B cell (primary cell): ENCODE results near the gene DGCR8. TPM values are rescaled to one million over a fixed set of nuclear protein-coding genes. Genes with fewer than 3 reads are reported as not detected.

Experiments used
- ATAC-seq: fragments of 200-7000 bp; cut with Tn5 transposase; one replicate; pipeline ENCODE4 v1.10.0; 2021; ENCODE audit warnings: low read depth, mild to moderate bottlenecking, moderate number of reproducible peaks, moderate library complexity
- CTCF ChIA-PET: fragments of 350-600 bp; sonication (Branson Sonifier 250); formaldehyde crosslinking; loops from one replicate; lab custom pipeline; 2021; ENCODE audit warnings: antibody characterized with exemption, inconsistent platforms; lab: Charles Lee
- POLR2A ChIA-PET: fragments of 350-600 bp; sonication (Branson Sonifier 250); formaldehyde crosslinking; loops from one replicate; lab custom pipeline; 2021; ENCODE audit warnings: antibody characterized with exemption; lab: Charles Lee
- DNase-seq: peaks from one replicate; pipeline ENCODE4 v3.0.0; 2013
- H2AFZ ChIP-seq: 2 replicates; pipeline ENCODE4 v1.6.1; 2012; ENCODE audit warnings: mild to moderate bottlenecking, low read depth, low read length; ENCODE audit not compliant: insufficient read depth, poor library complexity, severe bottlenecking
- H3K27ac ChIP-seq, 2 donors: 1 replicate in 1 of 2; 2 replicates in 1 of 2; pipeline ENCODE4 v1.5.1; 2012 to 2013; ENCODE audit warnings: low read length in 2 of 2, mild to moderate bottlenecking in 2 of 2, moderate library complexity in 1 of 2
- H3K27me3 ChIP-seq, 4 experiments: fragments of 200-600 bp in 1 of 4; sonication (generic) in 1 of 4; replicated peaks in 1 of 4; 1 replicate in 2 of 4; 2 replicates in 2 of 4; pipeline versions ENCODE4 v1.6.1 to v1.7.0; 2013 to 2016; ENCODE audit warnings: low read length in 3 of 4, mild to moderate bottlenecking in 2 of 4, mixed read lengths in 1 of 4, moderate library complexity in 1 of 4; ENCODE audit not compliant: insufficient read depth in 4 of 4, control insufficient read depth in 3 of 4; ENCODE audit errors: control extremely low read depth in 1 of 4
- H3K36me3 ChIP-seq, 2 experiments: replicated peaks in 1 of 2; 1 replicate in 1 of 2; 2 replicates in 1 of 2; pipeline versions ENCODE4 v1.6.1 to v1.7.1; 2013; ENCODE audit warnings: low read length in 1 of 2; ENCODE audit not compliant: insufficient read depth in 2 of 2, control insufficient read depth in 1 of 2; ENCODE audit errors: control extremely low read depth in 1 of 2, extremely low read depth in 1 of 2
- H3K4me1 ChIP-seq, 2 donors: fragments of 200-600 bp in 1 of 2; sonication (generic) in 1 of 2; 1 replicate in 1 of 2; 2 replicates in 1 of 2; pipeline versions ENCODE4 v1.5.1 to v1.6.1; 2013 to 2017; ENCODE audit warnings: low read length in 2 of 2; ENCODE audit not compliant: control insufficient read depth in 2 of 2, insufficient read depth in 2 of 2
- H3K4me2 ChIP-seq: replicated peaks from 2 replicates; pipeline ENCODE3; 2012; ENCODE audit warnings: mild to moderate bottlenecking, low read depth, low read length; ENCODE audit not compliant: poor library complexity, severe bottlenecking
- H3K4me3 ChIP-seq, 5 experiments: fragments of 200-600 bp in 1 of 5; sonication (generic) in 1 of 5; 1 replicate in 3 of 5; 2 replicates in 2 of 5; pipeline versions ENCODE4 v1.5.1 to v1.7.0; 2011 to 2016; ENCODE audit warnings: low read length in 4 of 5, mild to moderate bottlenecking in 4 of 5, low read depth in 2 of 5, control low read depth in 1 of 5, moderate library complexity in 1 of 5; ENCODE audit not compliant: insufficient read depth in 1 of 5; ENCODE audit errors: control extremely low read depth in 1 of 5, extremely low read depth in 1 of 5
- H3K79me2 ChIP-seq: fragments of 200-600 bp; sonication (generic); one replicate; pipeline ENCODE4 v1.6.0; 2016; ENCODE audit warnings: low read length; ENCODE audit not compliant: control insufficient read depth, insufficient read depth
- H3K9ac ChIP-seq: fragments of 200-600 bp; sonication (generic); 2 replicates; pipeline ENCODE4 v1.6.1; 2017; ENCODE audit warnings: mild to moderate bottlenecking, low read length, moderate library complexity
- H3K9me3 ChIP-seq, 3 donors: one replicate each; pipeline versions ENCODE4 v1.6.1 to v1.7.1; 2013; ENCODE audit warnings: low read length in 2 of 3; ENCODE audit not compliant: control insufficient read depth in 2 of 3, insufficient read depth in 1 of 3; ENCODE audit errors: control extremely low read depth in 1 of 3
- H4K20me1 ChIP-seq: 2 replicates; pipeline ENCODE4 v1.6.0; 2012; ENCODE audit warnings: mild to moderate bottlenecking, low read length; ENCODE audit not compliant: insufficient read depth, control insufficient read depth, poor library complexity, severe bottlenecking
- H3K27ac Mint-ChIP-seq: one replicate; pipeline ENCODE4 v1.8.0; 2021; ENCODE audit warnings: mixed read lengths
- H3K27me3 Mint-ChIP-seq: one replicate; pipeline ENCODE4 v1.8.0; 2021; ENCODE audit warnings: mixed read lengths
- H3K4me1 Mint-ChIP-seq: one replicate; pipeline ENCODE4 v1.8.0; 2021; ENCODE audit warnings: mixed read lengths
- H3K4me3 Mint-ChIP-seq: one replicate; pipeline ENCODE4 v1.8.0; 2021; ENCODE audit warnings: mixed read lengths
- H3K9me3 Mint-ChIP-seq: one replicate; pipeline ENCODE4 v1.8.0; 2022; ENCODE audit warnings: mixed read lengths; ENCODE audit not compliant: insufficient read depth
- CTCF ChIP-seq: fragments of 200-600 bp; IDR thresholded peaks from one replicate; pipeline ENCODE4 v1.8.0; 2022; ENCODE audit warnings: antibody characterized with exemption, mild to moderate bottlenecking
- EZH2 ChIP-seq: IDR thresholded peaks from 2 replicates; pipeline ENCODE4 v1.6.1; 2012; ENCODE audit warnings: borderline replicate concordance, low read depth, mild to moderate bottlenecking, moderate library complexity, low read length; ENCODE audit not compliant: insufficient read depth, poor library complexity, severe bottlenecking
- WGBS: methylation state at CpG from one replicate; pipeline ENCODE4 v1.1.5; 2013; ENCODE audit warnings: missing lambda C conversion rate; ENCODE audit not compliant: insufficient coverage; 5-methylcytosine and 5-hydroxymethylcytosine counted together
- intact Hi-C: fragments of 100-400 bp; cut with micrococcal nuclease; formaldehyde crosslinking; loops from one replicate; pipeline ENCODE4 v1.10.0; 2022
- polyA plus RNA-seq: library from polyadenylated mRNA; depleted of rRNA; stranded (reverse); fragments of >200 nt; gene quantifications from 2 replicates; pipeline ENCODE4 v1.2.3, GENCODE V29; 2012
- total RNA-seq, 2 donors: library from RNA; stranded (reverse); fragments of 120-200 nt in 1 of 2; gene quantifications; 1 replicate in 1 of 2; 2 replicates in 1 of 2; pipeline versions ENCODE4 v1.2.3 to v1.2.4, GENCODE V29; 2013 to 2022

The DGCR8 gene
- total and polyA plus RNA-seq, 2 donors (not counting 1 experiment from before 2014, with no cell fraction given), result 19.6 to 43.2 TPM

- Histone ChIP-seq H3K9ac (no peak overlapping the region), H3K27me3 (no peaks in the 10 kb centered on the region), H2AFZ (no peak overlapping the region), H4K20me1 (peaks cover 18% of the 10 kb centered on the region), H3K36me3 (peaks cover 0 to 70% of the 10 kb centered on the region in 2 experiments), H3K27ac (no peak overlapping the region), H3K4me1 (no peaks in the 10 kb centered on the region), H3K9me3 (no peaks in the 10 kb centered on the region), H3K4me2 (no peak overlapping the region), H3K4me3 (no peak overlapping the region), H3K79me2 (peaks cover 3% of the 10 kb centered on the region)
- ChIA-PET CTCF (no interaction called here), POLR2A (no interaction called here)
- intact Hi-C loops, result no loop called here
- no peak overlapping the region for H3K27ac Mint-ChIP-seq
- WGBS, result 98% methylated on average over 14 of the region's 15 CpGs
- no peaks in the 10 kb centered on the region for H3K4me1 Mint-ChIP-seq
- H3K27me3 Mint-ChIP-seq, result no peaks in the 10 kb centered on the region
- ATAC-seq (no peak), DNase-seq (no peak)
- TF ChIP-seq EZH2 (no peak), CTCF (no peak)
- H3K4me3 Mint-ChIP-seq, result no peak overlapping the region
- no peaks in the 10 kb centered on the region for H3K9me3 Mint-ChIP-seq
Observed at GRCh38 chr22:20055654-20056053, 24.4 kb upstream of the DGCR8 start.

GRCh38 chr22:20056161-20056560 lies 23.9 kb upstream of the DGCR8 start:
- H3K4me1 Mint-ChIP-seq, result no peaks in the 10 kb centered on the region
- WGBS, result 94% methylated on average over 9 of the region's 10 CpGs
- H3K9ac ChIP-seq, result no peak overlapping the region
- H3K36me3 ChIP-seq, result peaks cover 0 to 72% of the 10 kb centered on the region in 2 experiments
- intact Hi-C loops, result no loop called here
- DNase-seq, result no peak
- H3K27ac ChIP-seq, result no peak overlapping the region
- TF ChIP-seq EZH2 (no peak), CTCF (no peak)
- CTCF ChIA-PET, result no interaction called here
- H3K27me3 ChIP-seq, result no peaks in the 10 kb centered on the region
- no peak overlapping the region for H3K4me3 Mint-ChIP-seq
- H4K20me1 ChIP-seq, result peaks cover 23% of the 10 kb centered on the region
- no peaks in the 10 kb centered on the region for H3K4me1 ChIP-seq
- ATAC-seq, result no peak
- H3K79me2 ChIP-seq, result peaks cover 3% of the 10 kb centered on the region
- no peaks in the 10 kb centered on the region for H3K9me3 ChIP-seq
- H2AFZ ChIP-seq, result no peak overlapping the region
- POLR2A ChIA-PET, result no interaction called here
- no peaks in the 10 kb centered on the region for H3K27me3 Mint-ChIP-seq
- no peak overlapping the region for H3K27ac Mint-ChIP-seq
- H3K4me3 ChIP-seq, result no peak overlapping the region
- H3K9me3 Mint-ChIP-seq, result no peaks in the 10 kb centered on the region
- H3K4me2 ChIP-seq, result no peak overlapping the region
